GM19452 (cell line): ENCODE results near the gene GSDMA.
"Not testable (repeated sequence)": the region's sequence is repeated elsewhere in the genome, so short reads cannot be mapped to it uniquely, and the experiment has no call there.

Experiments
- ATAC-seq: cut with Tn5 transposase; IDR thresholded peaks from one replicate; pipeline ENCODE4 v1.9.1; 2021; ENCODE audit not compliant: unreplicated experiment

The GSDMA gene

DNA sequence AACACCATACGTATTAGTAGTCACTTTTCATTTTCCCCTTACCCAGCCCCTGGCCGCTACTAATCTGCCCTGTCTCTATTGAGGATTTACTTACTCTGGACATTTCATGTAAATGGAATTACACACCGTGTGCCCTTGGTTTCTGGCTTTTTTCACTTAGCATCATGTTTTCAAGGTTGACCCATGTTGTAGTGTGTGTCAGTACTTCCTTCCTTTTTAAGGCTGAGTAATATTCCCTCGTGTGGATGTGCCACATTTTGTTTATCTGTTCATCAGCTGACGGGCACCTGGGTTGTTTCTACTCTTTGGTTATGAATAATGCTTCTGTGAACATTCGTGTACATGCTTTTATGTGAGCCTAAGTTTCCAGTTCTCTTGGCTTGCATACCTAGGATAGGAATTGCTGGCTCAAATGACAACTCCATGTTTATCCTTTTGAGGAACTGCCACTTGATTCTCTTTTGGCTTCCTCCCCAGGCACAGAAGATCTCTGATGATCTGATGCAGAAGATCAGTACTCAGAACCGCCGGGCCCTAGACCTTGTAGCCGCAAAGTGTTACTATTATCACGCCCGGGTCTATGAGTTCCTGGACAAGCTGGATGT, 25.5 kb downstream of the GSDMA start:
- ATAC-seq: no peak

DNA sequence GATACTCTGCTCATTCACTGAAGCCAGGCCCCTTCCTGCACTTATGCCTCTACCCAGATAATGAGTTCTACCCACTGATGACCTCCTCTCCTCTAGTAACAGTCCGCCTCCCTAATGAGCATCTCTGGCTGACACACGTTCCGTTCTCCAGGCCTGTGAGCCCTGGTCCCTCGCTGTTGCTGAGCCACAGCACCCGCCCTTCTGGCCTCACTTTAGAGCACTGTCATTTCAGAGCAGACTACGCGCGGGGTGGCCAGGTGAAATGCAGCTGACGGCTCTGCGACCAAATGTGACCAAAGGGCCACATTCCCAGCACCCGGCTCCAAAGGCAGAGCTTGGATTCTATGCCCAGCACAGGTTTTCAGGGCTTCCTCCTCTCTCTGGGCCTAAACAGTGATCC, 31.6 kb downstream of the GSDMA start:
- no peak for ATAC-seq

DNA sequence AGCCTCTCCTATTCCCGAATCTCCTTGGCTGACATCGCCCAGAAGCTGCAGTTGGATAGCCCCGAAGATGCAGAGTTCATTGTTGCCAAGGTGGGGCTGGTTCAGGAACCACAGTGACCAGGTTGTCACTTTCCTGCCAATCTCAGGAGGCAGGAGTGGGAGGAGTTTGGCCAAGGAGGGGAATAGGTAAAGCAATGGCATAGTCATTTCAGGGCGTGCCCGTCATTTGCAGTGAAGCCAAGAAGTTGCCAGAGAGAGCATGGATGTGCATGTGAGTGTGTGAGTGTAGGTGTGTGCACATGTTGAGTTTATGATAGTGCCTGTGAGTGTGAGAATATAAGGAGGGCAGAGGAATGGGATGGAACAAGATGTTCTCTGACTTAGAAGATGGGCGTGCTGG, 32.6 kb downstream of the GSDMA start:
- no peak for ATAC-seq

DNA sequence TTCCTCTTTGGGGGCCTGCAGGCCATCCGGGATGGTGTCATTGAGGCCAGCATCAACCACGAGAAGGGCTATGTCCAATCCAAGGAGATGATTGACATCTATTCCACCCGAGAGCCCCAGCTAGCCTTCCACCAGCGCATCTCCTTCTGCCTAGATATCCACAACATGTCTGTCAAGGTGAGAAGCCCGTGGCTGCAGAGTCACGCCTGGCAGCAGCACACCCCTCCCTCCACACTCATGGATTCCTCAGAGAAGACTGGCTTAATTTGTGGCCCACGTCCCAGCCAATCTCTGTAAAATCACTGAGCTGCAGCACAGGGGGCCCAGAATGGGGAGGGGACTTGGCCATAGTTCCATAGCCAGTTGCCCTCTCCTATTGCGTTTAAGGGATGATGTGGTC, 33.4 kb downstream of the GSDMA start:
- no peak for ATAC-seq

DNA sequence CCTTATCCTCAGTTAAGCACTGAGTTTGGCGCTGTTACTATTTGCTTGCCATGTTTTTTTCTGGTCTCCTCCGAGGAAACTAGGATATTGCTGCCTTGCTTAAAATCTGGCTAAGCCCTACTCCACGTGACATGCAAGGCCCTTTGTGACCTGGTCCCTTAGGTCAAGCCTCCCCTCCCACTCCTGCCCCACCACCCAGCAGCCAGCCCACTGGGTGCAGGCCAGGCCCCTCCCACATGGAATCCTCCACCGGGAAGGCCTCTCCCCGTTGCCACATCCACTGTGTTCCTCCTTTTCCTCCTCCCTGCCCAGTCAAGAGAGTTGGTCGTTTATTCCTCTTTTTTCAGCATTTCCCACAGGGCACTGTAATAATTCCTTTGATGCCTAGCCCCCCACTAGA, 34.0 kb downstream of the GSDMA start:
- no peak for ATAC-seq

DNA sequence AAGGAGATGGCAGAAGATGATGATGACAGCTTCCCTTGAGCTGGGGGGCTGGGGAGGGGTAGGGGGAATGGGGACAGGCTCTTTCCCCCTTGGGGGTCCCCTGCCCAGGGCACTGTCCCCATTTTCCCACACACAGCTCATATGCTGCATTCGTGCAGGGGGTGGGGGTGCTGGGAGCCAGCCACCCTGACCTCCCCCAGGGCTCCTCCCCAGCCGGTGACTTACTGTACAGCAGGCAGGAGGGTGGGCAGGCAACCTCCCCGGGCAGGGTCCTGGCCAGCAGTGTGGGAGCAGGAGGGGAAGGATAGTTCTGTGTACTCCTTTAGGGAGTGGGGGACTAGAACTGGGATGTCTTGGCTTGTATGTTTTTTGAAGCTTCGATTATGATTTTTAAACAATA, 34.7 kb downstream of the GSDMA start:
- ATAC-seq: no peak

DNA sequence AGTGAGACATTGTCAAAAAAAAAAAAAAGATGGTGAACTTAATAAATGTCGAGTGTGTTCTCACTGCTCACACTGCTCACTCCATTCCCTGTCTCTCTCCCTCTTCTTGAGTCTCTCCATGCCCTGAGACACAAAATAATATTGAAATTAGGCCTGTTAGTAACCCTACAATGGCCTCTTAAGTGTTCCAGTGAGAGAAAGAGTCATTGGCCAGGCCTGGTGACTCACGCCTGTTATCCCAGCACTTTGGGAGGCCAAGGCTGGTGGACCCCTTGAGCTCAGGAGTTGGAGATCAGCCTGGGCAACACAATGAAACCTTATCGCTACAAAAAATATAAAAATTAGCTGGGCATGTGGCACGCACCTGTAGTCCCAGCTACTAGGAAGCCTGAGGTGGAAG, 36.3 kb downstream of the GSDMA start:
- no peak for ATAC-seq

DNA sequence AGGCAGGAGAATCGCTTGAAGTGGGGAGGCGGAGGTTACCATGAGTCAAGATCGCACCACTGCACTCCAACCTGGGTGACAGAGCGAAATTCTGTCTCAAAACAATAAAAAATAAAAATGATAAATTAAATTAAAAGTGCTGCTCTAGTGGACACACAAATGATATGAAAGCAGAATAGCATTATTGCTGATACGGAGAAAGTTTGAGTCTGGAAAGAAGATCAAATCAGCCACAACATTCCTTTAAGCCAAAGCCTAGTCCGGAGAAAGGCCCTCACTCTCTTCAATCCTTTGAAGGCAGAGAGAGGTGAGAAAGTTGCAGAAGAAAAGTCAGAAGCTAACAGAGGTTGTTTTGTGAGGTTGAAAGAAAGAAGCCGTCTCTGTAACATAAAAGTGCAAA, 37.4 kb downstream of the GSDMA start:
- ATAC-seq: no peak

DNA sequence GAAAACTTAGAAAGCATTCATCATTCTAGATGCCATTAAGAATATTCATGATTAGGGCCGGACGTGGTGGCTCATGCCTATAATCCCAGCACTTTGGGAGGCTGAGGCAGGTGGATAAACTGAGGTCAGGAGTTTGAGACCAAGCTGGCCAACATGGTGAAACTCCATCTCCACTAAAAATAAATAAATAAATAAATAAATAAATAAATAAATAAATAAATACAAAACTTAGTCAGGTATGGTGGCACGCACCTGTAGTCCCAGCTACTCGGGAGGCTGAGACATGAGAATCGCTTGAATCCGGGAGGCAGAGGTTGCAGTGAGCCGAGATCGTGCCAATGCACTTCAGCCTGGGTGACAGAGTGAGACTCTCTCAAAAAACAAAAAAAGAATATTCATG, 38.5 kb downstream of the GSDMA start:
- ATAC-seq: not testable (repeated sequence)

DNA sequence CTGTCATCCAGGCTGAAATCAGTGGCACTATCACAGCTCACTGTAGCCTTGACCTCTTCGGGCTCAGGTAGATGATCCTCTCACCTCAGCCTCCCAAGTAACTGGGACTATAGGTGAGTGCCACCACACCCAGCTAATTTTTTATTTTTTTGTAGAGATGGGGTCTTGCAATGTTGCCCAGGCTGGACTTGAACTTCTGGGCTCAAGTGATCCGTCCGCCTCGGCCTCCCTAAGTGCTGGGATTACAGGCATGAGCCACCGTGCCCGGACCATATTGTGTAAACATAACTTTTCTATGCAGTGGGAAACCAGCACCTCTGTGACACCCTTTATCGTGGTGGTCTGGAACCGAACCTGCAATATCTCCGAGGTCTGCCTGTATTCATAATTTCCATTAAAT, 41.3 kb downstream of the GSDMA start:
- no peak for ATAC-seq

DNA sequence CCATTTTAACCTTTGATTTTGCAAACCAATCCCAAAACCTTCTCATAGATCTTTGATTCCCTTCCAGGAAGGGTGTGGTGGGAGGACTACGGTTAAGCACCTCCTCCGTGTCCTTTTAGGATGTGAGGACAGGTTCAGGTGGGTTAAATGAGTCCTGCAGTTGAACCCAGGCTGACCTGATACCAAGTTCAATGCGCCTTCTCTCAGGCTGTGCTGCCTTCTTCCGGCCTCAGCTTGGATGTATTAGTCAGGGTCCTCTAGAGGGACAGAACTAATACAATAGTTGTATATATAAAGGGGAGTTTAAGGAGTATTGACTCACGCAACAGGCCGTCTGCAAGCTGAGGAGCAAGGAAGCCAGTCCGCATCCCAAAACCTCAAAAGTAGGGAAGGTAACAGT, 41.9 kb downstream of the GSDMA start:
- ATAC-seq: no peak

DNA sequence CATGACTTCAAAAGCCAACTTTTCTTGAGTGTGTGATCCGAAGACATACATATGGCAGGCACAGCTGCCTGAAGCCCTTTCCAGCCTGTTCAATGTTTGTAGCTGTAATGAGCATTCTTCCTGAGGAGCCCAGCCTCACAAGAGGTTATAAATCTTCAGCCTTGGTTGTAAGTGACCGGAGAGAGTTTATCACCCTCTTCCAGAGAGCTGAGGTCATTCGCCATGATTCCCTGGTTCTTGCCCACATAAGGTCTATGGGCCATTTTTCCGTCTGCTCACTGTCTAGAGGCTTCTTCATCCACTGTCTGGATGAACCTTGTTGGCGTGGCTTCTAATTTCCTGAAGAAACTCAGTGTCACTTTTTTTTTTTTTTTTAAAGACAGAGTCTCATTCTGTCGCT, 42.7 kb downstream of the GSDMA start:
- ATAC-seq: no peak

DNA sequence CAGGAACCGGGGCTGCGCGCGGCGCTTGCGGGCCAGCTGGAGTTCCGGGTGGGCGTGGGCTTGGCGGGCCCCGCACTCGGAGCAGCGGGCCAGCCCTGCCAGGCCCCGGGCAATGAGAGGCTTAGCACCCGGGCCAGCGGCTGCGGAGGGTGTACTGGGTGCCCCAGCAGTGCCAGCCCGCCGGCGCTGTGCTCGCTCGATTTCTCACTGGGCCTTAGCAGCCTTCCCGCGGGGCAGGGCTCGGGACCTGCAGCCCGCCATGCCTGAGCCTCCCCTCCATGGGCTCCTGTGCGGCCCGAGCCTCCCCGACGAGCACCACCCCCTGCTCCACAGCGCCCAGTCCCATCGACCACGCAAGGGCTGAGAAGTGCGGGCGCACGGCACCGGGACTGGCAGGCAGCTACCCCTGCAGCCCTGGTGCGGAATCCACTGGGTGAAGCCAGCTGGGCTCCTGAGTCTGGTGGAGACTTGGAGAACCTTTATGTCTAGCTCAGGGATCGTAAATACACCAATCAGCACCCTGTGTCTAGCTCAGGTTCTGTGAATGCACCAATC, 48.2 kb downstream of the GSDMA start:
- not testable (repeated sequence) for ATAC-seq

DNA sequence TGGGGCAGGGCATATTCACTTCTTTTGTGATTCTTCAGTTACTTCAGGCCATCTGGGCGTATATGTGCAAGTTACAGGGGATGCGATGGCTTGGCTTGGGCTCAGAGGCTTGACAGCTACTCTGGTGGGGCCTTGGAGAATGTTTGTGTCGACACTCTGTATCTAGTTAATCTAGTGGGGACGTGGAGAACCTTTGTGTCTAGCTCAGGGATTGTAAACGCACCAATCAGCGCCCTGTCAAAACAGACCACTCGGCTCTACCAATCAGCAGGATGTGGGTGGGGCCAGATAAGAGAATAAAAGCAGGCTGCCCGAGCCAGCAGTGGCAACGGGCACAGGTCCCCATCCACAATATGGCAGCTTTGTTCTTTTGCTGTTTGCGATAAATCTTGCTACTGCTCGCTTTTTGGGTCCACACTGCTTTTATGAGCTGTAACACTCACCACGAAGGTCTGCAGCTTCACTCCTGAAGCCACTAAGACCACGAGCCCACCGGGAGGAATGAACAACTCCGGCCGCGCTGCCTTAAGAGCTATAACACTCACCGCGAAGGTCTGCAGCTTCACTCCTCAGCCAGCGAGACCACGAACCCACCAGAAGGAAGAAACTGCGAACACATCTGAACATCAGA, 49.3 kb downstream of the GSDMA start:
- ATAC-seq: not testable (repeated sequence)

DNA sequence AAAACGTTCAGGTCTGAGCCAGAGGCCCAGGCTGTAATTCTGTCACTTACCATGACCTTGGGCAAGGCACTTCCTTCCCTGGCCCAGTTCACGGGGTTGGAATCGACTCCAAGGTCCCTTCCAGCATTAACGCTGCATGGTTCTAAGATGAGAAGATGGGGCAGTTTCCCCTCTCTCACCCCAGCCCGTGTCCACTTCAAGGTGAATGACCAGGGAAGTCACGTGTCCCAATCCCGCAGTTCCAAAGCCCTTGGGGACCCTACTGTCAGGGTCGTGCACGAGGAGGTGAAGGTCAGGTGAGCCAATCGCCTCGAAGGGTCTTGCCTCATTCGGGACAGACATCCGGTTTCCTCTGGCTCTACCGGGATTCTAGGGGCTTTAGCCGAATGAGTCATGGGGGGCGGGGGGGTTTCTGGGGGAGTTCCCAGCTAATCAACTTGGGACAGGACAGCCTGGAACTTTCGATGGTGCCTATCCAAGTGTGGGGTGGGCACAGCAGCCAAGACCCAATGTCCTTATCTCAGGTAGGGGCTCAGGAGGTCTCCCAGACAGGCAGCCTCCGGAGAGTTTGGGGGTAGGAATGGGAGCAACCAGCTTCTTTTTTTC, 51.7 kb downstream of the GSDMA start:
- no peak for ATAC-seq

DNA sequence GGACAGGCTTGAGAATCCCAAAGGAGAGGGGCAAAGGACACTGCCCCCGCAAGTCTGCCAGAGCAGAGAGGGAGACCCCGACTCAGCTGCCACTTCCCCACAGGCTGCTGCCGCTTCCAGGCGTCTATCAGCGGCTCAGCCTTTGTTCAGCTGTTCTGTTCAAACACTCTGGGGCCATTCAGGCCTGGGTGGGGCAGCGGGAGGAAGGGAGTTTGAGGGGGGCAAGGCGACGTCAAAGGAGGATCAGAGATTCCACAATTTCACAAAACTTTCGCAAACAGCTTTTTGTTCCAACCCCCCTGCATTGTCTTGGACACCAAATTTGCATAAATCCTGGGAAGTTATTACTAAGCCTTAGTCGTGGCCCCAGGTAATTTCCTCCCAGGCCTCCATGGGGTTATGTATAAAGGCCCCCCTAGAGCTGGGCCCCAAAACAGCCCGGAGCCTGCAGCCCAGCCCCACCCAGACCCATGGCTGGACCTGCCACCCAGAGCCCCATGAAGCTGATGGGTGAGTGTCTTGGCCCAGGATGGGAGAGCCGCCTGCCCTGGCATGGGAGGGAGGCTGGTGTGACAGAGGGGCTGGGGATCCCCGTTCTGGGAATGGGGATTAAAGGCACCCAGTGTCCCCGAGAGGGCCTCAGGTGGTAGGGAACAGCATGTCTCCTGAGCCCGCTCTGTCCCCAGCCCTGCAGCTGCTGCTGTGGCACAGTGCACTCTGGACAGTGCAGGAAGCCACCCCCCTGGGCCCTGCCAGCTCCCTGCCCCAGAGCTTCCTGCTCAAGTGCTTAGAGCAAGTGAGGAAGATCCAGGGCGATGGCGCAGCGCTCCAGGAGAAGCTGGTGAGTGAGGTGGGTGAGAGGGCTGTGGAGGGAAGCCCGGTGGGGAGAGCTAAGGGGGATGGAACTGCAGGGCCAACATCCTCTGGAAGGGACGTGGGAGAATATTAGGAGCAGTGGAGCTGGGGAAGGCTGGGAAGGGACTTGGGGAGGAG, 52.5 kb downstream of the GSDMA start, which contains the start of gene CSF3:
TSS of gene CSF3 (plus strand) at position 436 of the 993 bp plus-strand sequence. CDS start at position 471, 35 bp downstream.
- ATAC-seq: no peak

DNA sequence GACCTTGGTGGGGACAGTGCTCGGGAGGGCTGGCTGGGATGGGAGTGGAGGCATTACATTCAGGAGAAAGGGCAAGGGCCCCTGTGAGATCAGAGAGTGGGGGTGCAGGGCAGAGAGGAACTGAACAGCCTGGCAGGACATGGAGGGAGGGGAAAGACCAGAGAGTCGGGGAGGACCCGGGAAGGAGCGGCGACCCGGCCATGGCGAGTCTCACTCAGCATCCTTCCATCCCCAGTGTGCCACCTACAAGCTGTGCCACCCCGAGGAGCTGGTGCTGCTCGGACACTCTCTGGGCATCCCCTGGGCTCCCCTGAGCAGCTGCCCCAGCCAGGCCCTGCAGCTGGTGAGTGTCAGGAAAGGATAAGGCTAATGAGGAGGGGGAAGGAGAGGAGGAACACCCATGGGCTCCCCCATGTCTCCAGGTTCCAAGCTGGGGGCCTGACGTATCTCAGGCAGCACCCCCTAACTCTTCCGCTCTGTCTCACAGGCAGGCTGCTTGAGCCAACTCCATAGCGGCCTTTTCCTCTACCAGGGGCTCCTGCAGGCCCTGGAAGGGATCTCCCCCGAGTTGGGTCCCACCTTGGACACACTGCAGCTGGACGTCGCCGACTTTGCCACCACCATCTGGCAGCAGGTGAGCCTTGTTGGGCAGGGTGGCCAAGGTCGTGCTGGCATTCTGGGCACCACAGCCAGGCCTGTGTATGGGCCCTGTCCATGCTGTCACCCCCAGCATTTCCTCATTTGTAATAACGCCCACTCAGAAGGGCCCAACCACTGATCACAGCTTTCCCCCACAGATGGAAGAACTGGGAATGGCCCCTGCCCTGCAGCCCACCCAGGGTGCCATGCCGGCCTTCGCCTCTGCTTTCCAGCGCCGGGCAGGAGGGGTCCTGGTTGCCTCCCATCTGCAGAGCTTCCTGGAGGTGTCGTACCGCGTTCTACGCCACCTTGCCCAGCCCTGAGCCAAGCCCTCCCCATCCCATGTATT, 53.5 kb downstream of the GSDMA start:
- ATAC-seq: no peak

DNA sequence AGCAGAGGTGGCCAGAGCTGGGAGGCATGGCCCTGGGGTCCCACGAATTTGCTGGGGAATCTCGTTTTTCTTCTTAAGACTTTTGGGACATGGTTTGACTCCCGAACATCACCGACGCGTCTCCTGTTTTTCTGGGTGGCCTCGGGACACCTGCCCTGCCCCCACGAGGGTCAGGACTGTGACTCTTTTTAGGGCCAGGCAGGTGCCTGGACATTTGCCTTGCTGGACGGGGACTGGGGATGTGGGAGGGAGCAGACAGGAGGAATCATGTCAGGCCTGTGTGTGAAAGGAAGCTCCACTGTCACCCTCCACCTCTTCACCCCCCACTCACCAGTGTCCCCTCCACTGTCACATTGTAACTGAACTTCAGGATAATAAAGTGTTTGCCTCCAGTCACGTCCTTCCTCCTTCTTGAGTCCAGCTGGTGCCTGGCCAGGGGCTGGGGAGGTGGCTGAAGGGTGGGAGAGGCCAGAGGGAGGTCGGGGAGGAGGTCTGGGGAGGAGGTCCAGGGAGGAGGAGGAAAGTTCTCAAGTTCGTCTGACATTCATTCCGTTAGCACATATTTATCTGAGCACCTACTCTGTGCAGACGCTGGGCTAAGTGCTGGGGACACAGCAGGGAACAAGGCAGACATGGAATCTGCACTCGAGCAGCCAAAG, 54.7 kb downstream of the GSDMA start:
- no peak for ATAC-seq
